Fibroblast of mammary gland (primary cell): Measurements from ENCODE around the gene PPFIBP2.
A peak's percentile ranks its signal among the peaks of the same experiment; 100 is the strongest.

ENCODE experiments used
- DNase-seq: peaks from one replicate; pipeline ENCODE4 v3.0.0-alpha.2; 2010; ENCODE audit warnings: low read depth
- H3K4me3 ChIP-seq: 2 replicates; pipeline ENCODE4 v1.5.1; 2011; ENCODE audit warnings: low read depth, mild to moderate bottlenecking, low read length, moderate library complexity; ENCODE audit not compliant: control insufficient read depth
- TF ChIP-seq, protein P1 (sequence below): conservative IDR thresholded peaks from 2 replicates; pipeline ENCODE4 v1.5.1; 2011; ENCODE audit warnings: low read depth, low read length, inconsistent platforms; ENCODE audit not compliant: control insufficient read depth, insufficient read depth

PPFIBP2 gene

DNA sequence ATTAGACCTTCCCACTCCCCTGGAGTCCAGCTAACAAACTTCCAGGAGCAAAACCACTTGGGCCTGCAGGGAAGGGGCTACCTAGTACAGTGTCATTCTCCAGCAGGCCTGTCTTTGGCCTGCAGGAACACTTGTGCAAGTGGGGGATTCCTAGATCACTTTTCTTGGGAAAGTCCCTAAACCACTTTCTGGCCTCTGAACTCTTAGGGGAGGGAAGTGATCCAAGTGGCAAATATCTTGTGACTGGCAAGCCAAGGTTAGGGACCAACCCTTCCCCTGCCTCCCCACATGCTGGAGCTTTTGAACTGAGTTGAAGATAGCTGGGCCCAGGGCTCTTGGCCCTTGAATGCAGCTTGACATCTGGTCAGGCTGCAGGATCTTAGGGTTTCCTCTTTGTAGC lies 17.2 kb downstream of the PPFIBP2 start:
- DNase-seq = no peak
- TF ChIP-seq, protein P1, sequence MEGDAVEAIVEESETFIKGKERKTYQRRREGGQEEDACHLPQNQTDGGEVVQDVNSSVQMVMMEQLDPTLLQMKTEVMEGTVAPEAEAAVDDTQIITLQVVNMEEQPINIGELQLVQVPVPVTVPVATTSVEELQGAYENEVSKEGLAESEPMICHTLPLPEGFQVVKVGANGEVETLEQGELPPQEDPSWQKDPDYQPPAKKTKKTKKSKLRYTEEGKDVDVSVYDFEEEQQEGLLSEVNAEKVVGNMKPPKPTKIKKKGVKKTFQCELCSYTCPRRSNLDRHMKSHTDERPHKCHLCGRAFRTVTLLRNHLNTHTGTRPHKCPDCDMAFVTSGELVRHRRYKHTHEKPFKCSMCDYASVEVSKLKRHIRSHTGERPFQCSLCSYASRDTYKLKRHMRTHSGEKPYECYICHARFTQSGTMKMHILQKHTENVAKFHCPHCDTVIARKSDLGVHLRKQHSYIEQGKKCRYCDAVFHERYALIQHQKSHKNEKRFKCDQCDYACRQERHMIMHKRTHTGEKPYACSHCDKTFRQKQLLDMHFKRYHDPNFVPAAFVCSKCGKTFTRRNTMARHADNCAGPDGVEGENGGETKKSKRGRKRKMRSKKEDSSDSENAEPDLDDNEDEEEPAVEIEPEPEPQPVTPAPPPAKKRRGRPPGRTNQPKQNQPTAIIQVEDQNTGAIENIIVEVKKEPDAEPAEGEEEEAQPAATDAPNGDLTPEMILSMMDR = no peak
- no peak overlapping the region for H3K4me3 ChIP-seq

DNA sequence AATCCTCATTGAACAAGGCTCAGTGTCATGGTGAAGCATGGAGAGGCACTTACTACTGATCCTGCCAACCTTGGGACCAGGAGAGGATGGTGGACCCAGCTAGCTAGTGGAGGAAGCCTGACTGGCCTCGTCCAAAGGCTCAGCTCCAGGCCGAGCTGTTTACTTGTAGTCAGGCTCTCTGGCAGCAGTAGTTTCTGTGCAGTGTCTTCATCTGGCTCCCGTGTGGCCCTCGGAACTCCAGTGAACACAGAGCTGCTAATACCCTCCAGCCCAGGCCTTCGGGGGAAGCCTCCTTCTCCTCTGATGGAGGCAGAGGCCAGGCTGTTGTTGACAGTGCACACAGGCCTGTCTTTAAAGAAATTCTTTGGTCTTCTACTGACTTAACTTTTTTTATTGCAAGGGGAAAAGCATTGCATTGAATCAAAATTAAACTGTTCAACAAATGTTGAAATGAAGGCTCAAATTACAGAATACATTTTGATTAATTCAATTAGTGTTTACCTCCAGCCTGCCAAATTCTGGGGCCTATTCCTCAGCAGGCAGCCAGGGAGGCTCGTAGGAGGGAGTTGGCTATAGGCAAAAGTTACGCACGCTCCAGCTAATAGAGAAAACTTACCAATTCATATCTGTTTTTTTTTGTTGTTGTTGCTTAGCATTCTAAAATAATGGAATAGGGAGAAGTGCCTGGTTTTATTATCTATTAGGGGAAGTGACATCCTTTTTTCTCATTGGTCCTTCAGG lies 18.8 kb downstream of the PPFIBP2 start:
- no peak overlapping the region for H3K4me3 ChIP-seq
- TF ChIP-seq, protein P1 = no peak
- no peak for DNase-seq

DNA sequence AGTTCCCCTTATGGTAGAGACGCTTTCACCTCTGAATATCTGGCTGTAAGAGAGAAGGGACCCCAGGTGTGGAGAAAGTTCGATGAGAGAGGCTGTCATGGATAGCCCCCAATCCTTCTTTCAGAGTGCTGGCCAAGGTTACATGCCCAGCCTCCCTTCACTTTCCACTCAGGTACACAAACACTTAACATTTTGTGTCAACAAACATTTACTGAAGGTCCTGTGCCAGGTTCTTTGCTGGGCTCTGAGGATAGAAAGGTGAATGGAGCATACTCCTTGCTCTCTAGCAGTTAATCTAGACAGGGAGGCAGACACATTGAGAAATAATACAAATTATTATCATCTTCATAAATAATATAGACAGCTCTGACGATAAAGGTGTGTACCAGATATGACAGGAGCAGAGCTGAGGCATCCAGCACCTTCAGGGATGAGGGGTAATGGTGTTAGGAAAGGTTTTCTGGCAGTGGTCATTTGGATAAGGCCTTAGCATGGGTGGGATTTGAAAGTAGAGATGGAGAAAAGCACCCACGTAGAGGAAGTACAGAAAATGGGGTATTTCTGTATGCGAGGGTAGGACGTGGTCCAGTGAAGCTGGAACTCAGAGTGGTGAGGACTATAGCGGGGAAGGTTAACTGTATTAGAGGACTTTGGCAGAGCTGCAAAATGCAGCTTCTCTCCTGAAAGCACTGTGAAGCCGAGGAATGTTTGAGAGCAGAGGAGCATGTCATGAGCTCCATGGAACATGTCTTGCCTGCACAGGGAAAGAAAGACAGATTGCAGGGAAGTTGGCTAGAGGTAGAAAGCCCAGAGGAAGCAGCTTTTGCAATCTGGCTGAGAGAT lies 19.6 kb downstream of the PPFIBP2 start:
- DNase-seq = no peak
- no peak overlapping the region for H3K4me3 ChIP-seq
- TF ChIP-seq, protein P1 = no peak

DNA sequence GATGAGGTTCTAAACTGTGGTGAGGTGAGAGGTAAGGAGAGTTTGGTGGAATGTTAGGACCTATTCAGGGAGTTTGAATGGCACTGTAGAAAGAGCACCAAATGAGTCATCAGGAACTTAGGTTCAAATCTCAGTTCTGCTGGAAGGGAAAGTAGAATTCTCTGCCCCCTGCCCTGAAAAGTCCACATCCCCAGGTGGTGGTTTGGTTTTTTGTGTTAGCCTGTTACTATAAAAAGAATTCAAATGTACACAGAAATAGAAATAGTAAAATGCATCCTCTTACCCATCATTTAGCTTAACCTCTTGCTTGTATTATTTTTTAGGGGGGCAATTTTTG lies 20.2 kb downstream of the PPFIBP2 start:
- H3K4me3 ChIP-seq = no peak overlapping the region
- no peak for DNase-seq
- TF ChIP-seq, protein P1 = no peak

- no peak for DNase-seq
- TF ChIP-seq, protein P1 = no peak
- H3K4me3 ChIP-seq = no peak overlapping the region
These were observed 22.3 kb downstream of the PPFIBP2 start for GRCh38 chr11:7536100-7536499.

DNA sequence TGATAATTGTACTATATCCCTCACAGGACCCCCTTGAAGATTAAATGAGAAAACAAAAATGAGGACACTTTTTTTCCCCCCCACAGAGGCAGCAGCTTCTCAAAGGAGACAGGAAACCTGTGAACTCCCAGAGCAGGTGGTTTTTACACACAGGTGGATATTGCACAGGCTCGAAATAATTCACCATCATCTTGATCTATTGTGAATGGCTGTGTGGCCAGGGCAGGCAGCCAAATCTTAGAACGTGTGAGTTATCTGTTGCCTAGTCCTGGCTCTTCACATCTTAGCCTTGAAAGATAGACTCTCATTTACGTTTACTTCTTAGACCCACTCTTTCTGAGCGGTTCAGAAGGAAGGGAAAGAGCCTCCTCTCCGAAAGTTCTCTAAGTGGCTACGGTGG lies 23.5 kb downstream of the PPFIBP2 start:
- no peak for DNase-seq
- TF ChIP-seq, protein P1 = no peak
- no peak overlapping the region for H3K4me3 ChIP-seq

DNA sequence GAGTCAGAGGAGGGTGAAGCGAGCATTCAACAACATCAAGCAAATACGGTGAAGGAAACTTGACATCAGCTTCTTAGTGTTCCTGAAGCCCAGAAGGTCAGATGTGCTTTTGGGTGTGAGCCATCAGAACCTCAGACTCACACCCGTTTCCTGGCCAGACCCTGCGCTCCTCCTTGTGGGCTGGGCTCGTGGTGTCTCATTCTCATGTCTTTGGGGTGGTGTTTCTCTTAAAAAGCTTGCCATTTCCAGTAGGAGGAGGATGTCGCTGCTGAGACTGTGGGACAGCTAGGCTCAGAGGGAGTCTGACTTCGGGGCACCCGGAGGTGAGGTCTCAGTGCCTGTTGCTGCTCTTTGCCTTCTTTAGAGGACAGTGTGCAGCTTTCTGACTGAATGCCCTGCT lies 24.2 kb downstream of the PPFIBP2 start:
- DNase-seq = peak; percentile 50
- no peak overlapping the region for H3K4me3 ChIP-seq
- TF ChIP-seq, protein P1 = no peak
